Activated naive CD8-positive, alpha-beta T cell treated with anti-CD3 and anti-CD28 coated beads for 36 hours (primary cell): ENCODE measurements around the gene DHX15. TPM values are rescaled to one million over a fixed set of nuclear protein-coding genes. Genes with fewer than 3 reads are reported as not detected.
A peak's percentile ranks its signal among the peaks of the same experiment; 100 is the strongest.

ENCODE experiments used
- DNase-seq: peaks from one replicate; pipeline ENCODE4 v3.0.0; 2021
- H3K27ac Mint-ChIP-seq: one replicate; pipeline ENCODE4 v1.8.0; 2022; ENCODE audit warnings: mild to moderate bottlenecking, moderate library complexity, mixed read lengths
- H3K27me3 Mint-ChIP-seq: one replicate; pipeline ENCODE4 v1.8.0; 2022; ENCODE audit warnings: mild to moderate bottlenecking, mixed read lengths
- H3K36me3 Mint-ChIP-seq: one replicate; pipeline ENCODE4 v1.8.0; 2021; ENCODE audit warnings: mild to moderate bottlenecking, mixed read lengths
- H3K4me1 Mint-ChIP-seq: one replicate; pipeline ENCODE4 v1.8.0; 2021; ENCODE audit warnings: mixed read lengths
- H3K4me3 Mint-ChIP-seq: one replicate; pipeline ENCODE4 v1.8.0; 2022; ENCODE audit warnings: mild to moderate bottlenecking, moderate library complexity, mixed read lengths
- H3K9me3 Mint-ChIP-seq: one replicate; pipeline ENCODE4 v1.8.0; 2022; ENCODE audit warnings: mixed read lengths
- total RNA-seq, 2 experiments: library from RNA; stranded (reverse); gene quantifications; one replicate each; pipeline ENCODE4 v1.2.3, GENCODE V29; 2021

Gene DHX15
- total RNA-seq, 2 experiments from 2014 or later, result 231 to 236 TPM

- Mint-ChIP-seq H3K9me3 (peaks cover 4% of the 10 kb centered on the region), H3K36me3 (peaks cover 74% of the 10 kb centered on the region), H3K27me3 (no peaks in the 10 kb centered on the region), H3K4me3 (no peak overlapping the region), H3K27ac (no peak overlapping the region), H3K4me1 (peaks cover 47% of the 10 kb centered on the region)
- DNase-seq, result no peak
Measured at GRCh38 chr4:24565054-24565453, 19.3 kb downstream of the DHX15 start.

- peaks cover 68% of the 10 kb centered on the region for H3K36me3 Mint-ChIP-seq
- no peaks in the 10 kb centered on the region for H3K27me3 Mint-ChIP-seq
- peaks cover 4% of the 10 kb centered on the region for H3K9me3 Mint-ChIP-seq
- H3K4me3 Mint-ChIP-seq, result no peak overlapping the region
- peaks cover 48% of the 10 kb centered on the region for H3K4me1 Mint-ChIP-seq
- H3K27ac Mint-ChIP-seq, result no peak overlapping the region
- DNase-seq, result no peak
Measured at GRCh38 chr4:24564488-24564887, 19.9 kb downstream of the DHX15 start.

- Mint-ChIP-seq H3K27me3 (no peaks in the 10 kb centered on the region), H3K9me3 (peaks cover 4% of the 10 kb centered on the region), H3K27ac (no peak overlapping the region), H3K4me3 (no peak overlapping the region), H3K36me3 (peaks cover 62% of the 10 kb centered on the region), H3K4me1 (peaks cover 60% of the 10 kb centered on the region)
- no peak for DNase-seq
Measured at GRCh38 chr4:24561438-24562139, 22.8 kb downstream of the DHX15 start.

GRCh38 chr4:24560868-24561368 is 23.4 kb downstream of the DHX15 start:
- Mint-ChIP-seq H3K9me3 (peaks cover 4% of the 10 kb centered on the region), H3K4me1 (peaks cover 67% of the 10 kb centered on the region), H3K36me3 (peaks cover 61% of the 10 kb centered on the region), H3K27ac (no peak overlapping the region), H3K4me3 (no peak overlapping the region), H3K27me3 (no peaks in the 10 kb centered on the region)
- DNase-seq, result no peak

GRCh38 chr4:24559889-24560288 is 24.5 kb downstream of the DHX15 start:
- peaks cover 58% of the 10 kb centered on the region for H3K36me3 Mint-ChIP-seq
- DNase-seq, result no peak
- H3K4me3 Mint-ChIP-seq, result no peak overlapping the region
- H3K9me3 Mint-ChIP-seq, result peaks cover 4% of the 10 kb centered on the region
- no peak overlapping the region for H3K27ac Mint-ChIP-seq
- no peaks in the 10 kb centered on the region for H3K27me3 Mint-ChIP-seq
- H3K4me1 Mint-ChIP-seq, result peaks cover 65% of the 10 kb centered on the region

GRCh38 chr4:24559032-24559821 is 25.1 kb downstream of the DHX15 start:
- peaks cover 4% of the 10 kb centered on the region for H3K9me3 Mint-ChIP-seq
- peaks cover 56% of the 10 kb centered on the region for H3K36me3 Mint-ChIP-seq
- H3K4me1 Mint-ChIP-seq, result peaks cover 61% of the 10 kb centered on the region
- no peak overlapping the region for H3K27ac Mint-ChIP-seq
- no peak overlapping the region for H3K4me3 Mint-ChIP-seq
- DNase-seq, result no peak
- H3K27me3 Mint-ChIP-seq, result no peaks in the 10 kb centered on the region

GRCh38 chr4:24557026-24558025 is 27.0 kb downstream of the DHX15 start:
- Mint-ChIP-seq H3K27me3 (no peaks in the 10 kb centered on the region), H3K4me1 (peaks cover 56% of the 10 kb centered on the region), H3K9me3 (peaks cover 4% of the 10 kb centered on the region), H3K4me3 (peak overlapping the region; percentile 43), H3K36me3 (peaks cover 53% of the 10 kb centered on the region), H3K27ac (peak overlapping the region; percentile 74)
- no peak for DNase-seq

GRCh38 chr4:24551492-24552289 is 32.7 kb downstream of the DHX15 start:
- Mint-ChIP-seq H3K4me3 (no peak overlapping the region), H3K27me3 (no peaks in the 10 kb centered on the region), H3K9me3 (no peaks in the 10 kb centered on the region), H3K36me3 (peaks cover 47% of the 10 kb centered on the region), H3K27ac (no peak overlapping the region), H3K4me1 (peaks cover 44% of the 10 kb centered on the region)
- DNase-seq, result no peak

GRCh38 chr4:24550441-24551175 is 33.7 kb downstream of the DHX15 start:
- no peak for DNase-seq
- Mint-ChIP-seq H3K4me3 (no peak overlapping the region), H3K4me1 (peaks cover 38% of the 10 kb centered on the region), H3K9me3 (no peaks in the 10 kb centered on the region), H3K36me3 (peaks cover 45% of the 10 kb centered on the region), H3K27me3 (no peaks in the 10 kb centered on the region), H3K27ac (no peak overlapping the region)

GRCh38 chr4:24547979-24548378 is 36.4 kb downstream of the DHX15 start:
- H3K4me1 Mint-ChIP-seq, result peaks cover 41% of the 10 kb centered on the region
- H3K36me3 Mint-ChIP-seq, result peaks cover 34% of the 10 kb centered on the region
- no peak overlapping the region for H3K27ac Mint-ChIP-seq
- H3K4me3 Mint-ChIP-seq, result no peak overlapping the region
- DNase-seq, result no peak
- H3K27me3 Mint-ChIP-seq, result no peaks in the 10 kb centered on the region
- no peaks in the 10 kb centered on the region for H3K9me3 Mint-ChIP-seq

GRCh38 chr4:24544208-24544988 is 40.0 kb downstream of the DHX15 start:
- Mint-ChIP-seq H3K9me3 (no peaks in the 10 kb centered on the region), H3K4me3 (no peak overlapping the region), H3K36me3 (peaks cover 45% of the 10 kb centered on the region), H3K27me3 (no peaks in the 10 kb centered on the region), H3K27ac (no peak overlapping the region), H3K4me1 (peaks cover 27% of the 10 kb centered on the region)
- DNase-seq, result no peak

- no peaks in the 10 kb centered on the region for H3K27me3 Mint-ChIP-seq
- H3K4me3 Mint-ChIP-seq, result no peak overlapping the region
- H3K36me3 Mint-ChIP-seq, result peaks cover 36% of the 10 kb centered on the region
- H3K9me3 Mint-ChIP-seq, result no peaks in the 10 kb centered on the region
- H3K27ac Mint-ChIP-seq, result no peak overlapping the region
- DNase-seq, result no peak
- H3K4me1 Mint-ChIP-seq, result peaks cover 11% of the 10 kb centered on the region
Measured at GRCh38 chr4:24537025-24537424, 47.3 kb downstream of the DHX15 start.

- Mint-ChIP-seq H3K4me1 (peaks cover 11% of the 10 kb centered on the region), H3K4me3 (no peak overlapping the region), H3K27me3 (no peaks in the 10 kb centered on the region), H3K27ac (peak overlapping the region; percentile 27), H3K36me3 (peaks cover 36% of the 10 kb centered on the region), H3K9me3 (no peaks in the 10 kb centered on the region)
- DNase-seq, result no peak
Measured at GRCh38 chr4:24535399-24535798, 49.0 kb downstream of the DHX15 start.
